ENCODE results near the gene SGCB. TPM values are rescaled to one million over a fixed set of nuclear protein-coding genes. Genes with fewer than 3 reads are reported as not detected.

SGCB gene
- total and polyA plus RNA-seq, 2 donors (not counting 1 experiment from before 2014, with no cell fraction given): 2.3 to 9.7 TPM

DNA sequence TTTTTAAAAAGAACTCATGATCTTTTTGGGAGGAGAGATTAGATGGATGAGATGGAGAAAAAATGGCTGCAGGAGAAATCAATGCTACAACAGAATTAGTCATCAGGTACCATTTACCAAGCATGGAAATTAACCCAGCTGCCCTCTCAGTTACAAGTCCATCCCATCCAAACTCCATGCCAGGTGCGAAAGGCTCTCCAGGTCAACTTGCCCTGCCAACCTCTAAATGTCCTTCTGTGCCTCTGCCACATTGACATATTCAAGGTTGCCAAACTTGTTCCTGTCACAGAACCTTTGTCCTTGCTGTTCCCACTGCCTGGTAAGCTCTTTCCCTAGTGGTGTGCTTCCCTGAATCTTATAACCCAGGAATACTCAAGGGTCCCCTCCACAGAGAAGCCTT lies 20.2 kb upstream of the SGCB start:
- H4K20me1 ChIP-seq (ENCODE audit: control insufficient read depth, insufficient read depth, low read length, poor library complexity, severe bottlenecking): no peaks in the 10 kb centered on the region
- no peaks in the 10 kb centered on the region for H3K9me3 ChIP-seq (ENCODE audit: control extremely low read depth in 1 of 3, control insufficient read depth in 2 of 3, insufficient read depth in 1 of 3, low read length in 2 of 3)
- no peaks in the 10 kb centered on the region for H3K4me1 ChIP-seq (ENCODE audit: control insufficient read depth in 2 of 2, insufficient read depth in 2 of 2, low read length in 2 of 2)
- DNase-seq: no peak
- H3K27me3 ChIP-seq (replicated peaks in 1 of 4; ENCODE audit: control extremely low read depth in 1 of 4, control insufficient read depth in 3 of 4, insufficient read depth in 4 of 4, low read length in 3 of 4): peaks cover 0 to 20% (median 11%) of the 10 kb centered on the region in 4 experiments
- no peak overlapping the region for H3K27ac Mint-ChIP-seq
- intact Hi-C loops (cut with micrococcal nuclease): no loop called here
- H3K79me2 ChIP-seq (ENCODE audit: control insufficient read depth, insufficient read depth, low read length): no peaks in the 10 kb centered on the region
- no peak for TF ChIP-seq EZH2 (IDR thresholded peaks at IDR 0.05; ENCODE audit: borderline replicate concordance, insufficient read depth, low read depth, low read length, poor library complexity, severe bottlenecking)
- no peak for TF ChIP-seq CTCF (IDR thresholded peaks at IDR 0.05)
- H2AFZ ChIP-seq (ENCODE audit: insufficient read depth, low read depth, low read length, poor library complexity, severe bottlenecking): no peak overlapping the region
- ATAC-seq (ENCODE audit: low read depth): no peak
- no peaks in the 10 kb centered on the region for H3K36me3 ChIP-seq (replicated peaks in 1 of 2; ENCODE audit: control extremely low read depth in 1 of 2, control insufficient read depth in 1 of 2, extremely low read depth in 1 of 2, insufficient read depth in 2 of 2, low read length in 1 of 2)
- no peak overlapping the region for H3K4me2 ChIP-seq (replicated peaks; ENCODE audit: low read depth, low read length, poor library complexity, severe bottlenecking)
- no peak overlapping the region for H3K9ac ChIP-seq (ENCODE audit: low read length)
- ChIA-PET CTCF (no interaction called here), POLR2A (no interaction called here)
- H3K4me1 Mint-ChIP-seq: peaks cover 4% of the 10 kb centered on the region
- peaks cover 14% of the 10 kb centered on the region for H3K27me3 Mint-ChIP-seq
- no peak overlapping the region for H3K27ac ChIP-seq (ENCODE audit: low read length in 2 of 2)
- no peaks in the 10 kb centered on the region for H3K9me3 Mint-ChIP-seq (ENCODE audit: insufficient read depth)
- no peak overlapping the region for H3K4me3 Mint-ChIP-seq
- H3K4me3 ChIP-seq (ENCODE audit: control extremely low read depth in 1 of 5, extremely low read depth in 1 of 5, insufficient read depth in 1 of 5, low read depth in 2 of 5, low read length in 4 of 5): no peak overlapping the region
- WGBS (ENCODE audit: insufficient coverage): 82% methylated on average over 1 of the region's 1 CpG

DNA sequence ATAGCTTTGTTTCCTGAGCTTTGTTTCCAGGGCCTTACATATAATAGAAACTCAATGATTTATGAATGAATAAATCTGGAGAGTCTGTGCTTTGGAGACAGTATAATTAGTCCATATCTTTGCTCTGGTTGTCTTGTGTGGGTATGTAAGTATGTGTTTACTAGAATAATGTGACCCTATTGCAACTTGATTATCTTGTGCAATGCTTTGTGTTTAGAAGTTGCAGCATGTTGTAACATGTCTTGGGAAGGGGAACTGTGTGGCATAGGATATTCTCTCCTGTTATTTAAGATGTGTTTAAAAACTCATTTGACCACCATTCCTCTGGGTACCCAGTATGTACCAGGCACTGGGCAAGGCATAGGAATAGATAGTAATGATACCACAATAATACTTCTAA lies 19.1 kb upstream of the SGCB start:
- H2AFZ ChIP-seq (ENCODE audit: insufficient read depth, low read depth, low read length, poor library complexity, severe bottlenecking): no peak overlapping the region
- TF ChIP-seq CTCF (IDR thresholded peaks at IDR 0.05): no peak
- TF ChIP-seq EZH2 (IDR thresholded peaks at IDR 0.05; ENCODE audit: borderline replicate concordance, insufficient read depth, low read depth, low read length, poor library complexity, severe bottlenecking): no peak
- Mint-ChIP-seq H3K27me3 (peaks cover 17% of the 10 kb centered on the region), H3K4me1 (peaks cover 14% of the 10 kb centered on the region), H3K4me3 (no peak overlapping the region), H3K9me3 (ENCODE audit: insufficient read depth) (no peaks in the 10 kb centered on the region), H3K27ac (no peak overlapping the region)
- POLR2A ChIA-PET: no interaction called here
- H3K36me3 ChIP-seq (replicated peaks in 1 of 2; ENCODE audit: control extremely low read depth in 1 of 2, control insufficient read depth in 1 of 2, extremely low read depth in 1 of 2, insufficient read depth in 2 of 2, low read length in 1 of 2): no peaks in the 10 kb centered on the region
- no peak overlapping the region for H3K4me2 ChIP-seq (replicated peaks; ENCODE audit: low read depth, low read length, poor library complexity, severe bottlenecking)
- peaks cover 0 to 29% (median 17%) of the 10 kb centered on the region in 4 experiments for H3K27me3 ChIP-seq (replicated peaks in 1 of 4; ENCODE audit: control extremely low read depth in 1 of 4, control insufficient read depth in 3 of 4, insufficient read depth in 4 of 4, low read length in 3 of 4)
- H3K9ac ChIP-seq (ENCODE audit: low read length): no peak overlapping the region
- DNase-seq (no peak), ATAC-seq (ENCODE audit: low read depth) (no peak)
- H3K4me3 ChIP-seq (ENCODE audit: control extremely low read depth in 1 of 5, extremely low read depth in 1 of 5, insufficient read depth in 1 of 5, low read depth in 2 of 5, low read length in 4 of 5): no peak overlapping the region
- intact Hi-C loops (cut with micrococcal nuclease): no loop called here
- H3K27ac ChIP-seq (ENCODE audit: low read length in 2 of 2): no peak overlapping the region
- H3K79me2 ChIP-seq (ENCODE audit: control insufficient read depth, insufficient read depth, low read length): no peaks in the 10 kb centered on the region
- H4K20me1 ChIP-seq (ENCODE audit: control insufficient read depth, insufficient read depth, low read length, poor library complexity, severe bottlenecking): no peaks in the 10 kb centered on the region
- CTCF ChIA-PET: no interaction called here
- H3K4me1 ChIP-seq (ENCODE audit: control insufficient read depth in 2 of 2, insufficient read depth in 2 of 2, low read length in 2 of 2): peaks cover 8% of the 10 kb centered on the region in 2 donors
- H3K9me3 ChIP-seq (ENCODE audit: control extremely low read depth in 1 of 3, control insufficient read depth in 2 of 3, insufficient read depth in 1 of 3, low read length in 2 of 3): no peaks in the 10 kb centered on the region

All from B cell (primary cell).